EH (cell line): ENCODE measurements around the gene CD7.

ENCODE experiments used
- DNase-seq: peaks from one replicate; pipeline ENCODE4 v3.0.0-alpha.2; 2015; ENCODE audit warnings: low read depth

The CD7 gene

DNA sequence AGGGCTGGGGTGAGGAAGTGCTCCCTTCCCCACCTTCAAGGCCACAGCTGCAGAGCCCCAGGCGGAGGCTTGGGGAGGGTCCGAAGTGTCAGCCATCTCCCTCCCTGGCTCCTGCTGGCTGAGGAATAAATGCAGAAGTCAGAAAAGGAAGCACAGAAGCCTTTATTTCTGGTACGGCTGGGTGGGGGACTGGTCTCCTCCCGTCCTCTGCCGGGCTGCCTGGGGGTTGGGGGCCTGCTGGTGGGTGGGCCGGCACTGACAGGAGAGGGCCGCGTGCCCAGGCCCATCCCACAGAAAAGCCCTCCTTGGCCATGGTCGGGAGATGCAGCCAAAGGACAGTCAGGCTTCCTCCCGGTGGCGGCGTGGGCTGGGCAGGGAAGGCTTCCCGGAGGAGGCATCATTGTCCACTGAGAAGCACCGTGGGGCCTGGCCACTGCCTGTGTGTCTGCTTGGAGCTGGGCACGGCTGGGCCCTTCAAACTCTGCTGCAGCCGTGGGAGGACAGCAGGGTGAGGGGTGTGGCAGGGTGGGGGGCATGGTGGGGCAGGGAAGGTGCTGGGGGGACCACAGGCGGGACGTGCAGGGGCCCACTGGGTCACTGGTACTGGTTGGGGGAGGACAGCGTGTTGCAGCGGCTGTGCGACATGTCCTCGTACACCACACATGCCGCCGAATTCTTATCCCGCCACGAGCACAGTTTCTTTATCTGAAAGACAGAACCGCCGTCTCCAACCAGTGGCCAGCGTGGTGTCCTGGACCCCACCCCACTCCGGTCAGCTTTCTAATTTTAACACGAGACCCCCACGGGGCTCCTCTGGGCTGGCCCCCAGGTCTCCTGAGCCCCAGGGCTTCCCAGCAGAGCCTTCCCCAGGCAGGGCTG is 2.4 kb downstream of the CD7 start:
- no peak for DNase-seq

DNA sequence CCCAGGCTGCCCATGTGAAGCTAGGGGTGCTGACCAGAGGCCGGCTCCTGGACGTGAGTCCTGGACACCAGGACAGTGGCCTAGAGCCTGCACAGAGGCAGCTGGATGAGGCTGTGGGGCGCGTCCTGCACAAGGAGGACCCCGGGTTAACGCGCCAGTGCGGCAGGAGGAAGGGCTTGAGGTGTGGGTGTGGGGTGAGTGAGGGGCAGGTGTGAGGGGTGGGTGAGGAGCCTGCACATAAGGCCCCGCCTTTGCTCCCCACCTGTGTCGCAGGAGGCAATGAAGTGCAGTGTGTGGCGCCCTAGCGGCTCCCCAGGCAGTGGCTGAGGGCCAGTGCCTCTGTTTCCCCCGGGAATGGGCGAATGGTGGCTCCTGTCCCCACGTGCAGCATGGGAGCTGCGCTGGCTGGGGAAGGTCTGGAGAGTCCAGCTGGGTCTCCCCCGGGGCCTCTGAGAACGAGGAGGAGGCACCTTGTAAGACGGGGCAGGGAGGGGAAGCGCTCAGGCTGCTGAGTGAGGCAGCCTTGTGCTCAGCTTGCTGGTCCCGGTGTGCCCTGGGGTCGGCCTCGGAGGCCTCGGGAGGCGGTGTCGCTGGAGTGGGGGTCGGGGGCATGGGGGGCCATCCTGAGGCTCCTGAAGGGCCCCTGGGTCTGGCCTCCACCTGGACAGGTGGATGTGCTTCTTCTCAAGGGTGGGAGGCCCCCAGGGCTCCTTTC is 3.2 kb downstream of the CD7 start:
- no peak for DNase-seq

DNA sequence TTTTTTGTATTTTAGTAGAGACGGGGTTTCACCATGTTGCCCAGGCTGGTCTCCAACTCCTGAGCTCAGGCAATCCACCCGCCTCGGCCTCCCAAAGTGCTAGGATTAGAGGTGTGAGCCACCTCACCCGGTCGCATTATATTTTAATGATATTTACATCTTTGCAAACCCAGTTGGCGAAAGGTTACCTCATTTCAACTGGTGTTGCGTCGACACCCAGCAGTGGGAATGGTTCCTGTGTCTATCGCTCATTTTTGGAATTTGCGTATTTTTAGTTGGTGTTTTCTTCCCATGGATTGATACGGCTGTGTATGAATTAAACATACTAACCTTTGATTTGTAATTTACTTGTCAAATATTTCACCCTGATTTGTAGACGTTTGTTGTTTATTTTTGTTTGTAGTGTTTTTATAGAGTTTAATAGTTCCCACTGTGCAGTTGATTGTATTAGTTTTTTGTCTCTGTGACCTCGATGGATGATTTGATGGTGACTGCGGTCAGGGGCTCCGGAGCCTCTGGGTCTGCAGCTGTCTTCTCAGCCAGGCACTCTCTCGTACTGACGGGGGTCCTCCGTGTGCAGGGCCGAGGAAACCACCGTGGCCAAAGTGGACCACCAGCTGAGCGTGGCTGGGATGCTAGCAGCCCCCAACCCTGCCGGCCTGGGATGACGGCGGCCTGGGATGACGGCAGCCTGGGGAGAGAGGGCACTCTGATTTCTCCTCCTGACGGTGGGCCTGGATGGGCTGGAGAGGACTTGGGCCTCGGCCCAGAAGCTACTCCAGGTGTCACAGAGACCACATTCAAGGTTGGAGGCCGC is 4.0 kb downstream of the CD7 start:
- DNase-seq, result no peak

DNA sequence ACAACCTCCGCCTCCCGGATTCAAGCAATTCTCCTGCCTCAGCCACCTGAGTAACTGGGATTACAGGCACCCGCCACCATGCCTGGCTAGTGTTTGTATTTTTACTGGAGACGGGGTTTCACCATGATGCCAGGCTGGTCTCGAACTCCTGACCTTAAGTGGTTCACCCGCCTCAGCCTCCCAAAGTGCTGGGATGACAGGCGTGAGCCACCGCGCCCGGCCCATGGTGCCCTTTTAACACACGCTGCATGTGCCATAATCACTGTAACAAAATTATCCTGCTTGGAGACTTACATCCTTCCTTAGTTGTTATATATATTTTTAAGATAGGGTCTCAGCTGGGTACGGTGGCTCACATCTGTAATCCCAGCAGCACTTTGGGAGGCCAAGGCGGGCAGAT is 5.4 kb downstream of the CD7 start:
- no peak for DNase-seq

DNA sequence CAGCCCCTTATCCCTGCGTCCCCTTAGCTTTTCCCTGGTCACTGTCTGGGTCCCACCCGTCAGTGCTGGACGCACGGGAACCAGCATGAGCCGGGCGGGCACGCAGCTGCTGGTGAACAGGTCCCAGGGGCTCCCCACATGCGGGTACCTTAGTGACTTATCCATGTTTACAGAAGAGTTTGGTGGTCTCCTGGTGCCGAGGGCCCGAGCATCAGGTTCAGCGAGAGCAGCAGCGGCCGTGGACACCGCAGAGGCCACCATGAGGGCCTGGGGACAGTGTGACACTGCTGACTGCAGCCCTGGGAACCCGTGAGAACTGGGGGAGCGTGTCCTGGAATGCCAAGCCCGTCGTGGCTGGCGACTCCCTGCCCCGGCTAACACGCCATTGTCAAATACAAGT is 6.5 kb downstream of the CD7 start:
- no peak for DNase-seq

DNA sequence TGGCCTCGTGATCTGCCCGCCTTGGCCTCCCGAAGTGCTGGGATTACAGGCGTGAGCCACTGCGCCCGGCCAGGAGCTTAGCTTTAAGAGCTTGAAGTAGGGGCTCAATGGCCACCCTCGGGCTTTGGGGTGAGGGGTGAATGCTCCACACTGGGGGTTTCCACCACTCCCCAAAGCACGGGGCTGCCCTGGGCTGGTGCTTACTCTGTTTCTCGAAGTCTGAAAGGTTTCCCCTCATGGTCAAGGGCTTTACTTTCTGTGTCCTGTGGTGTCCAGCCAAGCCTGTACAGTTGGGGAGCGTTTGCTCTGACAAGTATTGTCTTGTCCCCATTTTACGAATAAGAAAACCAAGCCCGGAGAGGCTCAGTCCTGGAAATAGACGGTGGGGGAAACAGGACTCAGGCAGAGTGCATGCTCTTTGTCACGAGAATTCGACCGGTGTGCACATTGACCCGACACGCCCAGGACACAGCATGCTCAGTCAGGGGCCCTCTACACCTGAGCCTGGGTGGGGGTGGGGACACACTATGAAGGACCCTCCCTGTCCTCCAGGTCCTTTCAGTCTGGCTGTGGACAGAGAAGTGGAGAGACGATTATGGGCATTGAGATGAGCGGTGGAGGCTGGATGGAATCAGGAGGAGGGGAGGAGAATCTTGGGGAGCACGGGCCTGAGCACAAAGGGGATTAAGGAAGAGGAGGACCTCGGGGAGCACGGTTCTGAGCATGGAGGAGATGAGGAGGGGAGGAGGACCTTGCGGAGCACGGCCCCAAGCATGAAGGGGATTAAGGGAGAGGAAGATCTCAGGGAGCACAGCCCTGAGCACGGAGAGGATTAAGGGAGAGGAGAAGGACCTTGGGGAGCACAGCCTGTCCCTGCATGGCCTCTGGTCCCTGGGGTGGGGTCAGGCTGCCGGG is 7.5 kb downstream of the CD7 start:
- no peak for DNase-seq

DNA sequence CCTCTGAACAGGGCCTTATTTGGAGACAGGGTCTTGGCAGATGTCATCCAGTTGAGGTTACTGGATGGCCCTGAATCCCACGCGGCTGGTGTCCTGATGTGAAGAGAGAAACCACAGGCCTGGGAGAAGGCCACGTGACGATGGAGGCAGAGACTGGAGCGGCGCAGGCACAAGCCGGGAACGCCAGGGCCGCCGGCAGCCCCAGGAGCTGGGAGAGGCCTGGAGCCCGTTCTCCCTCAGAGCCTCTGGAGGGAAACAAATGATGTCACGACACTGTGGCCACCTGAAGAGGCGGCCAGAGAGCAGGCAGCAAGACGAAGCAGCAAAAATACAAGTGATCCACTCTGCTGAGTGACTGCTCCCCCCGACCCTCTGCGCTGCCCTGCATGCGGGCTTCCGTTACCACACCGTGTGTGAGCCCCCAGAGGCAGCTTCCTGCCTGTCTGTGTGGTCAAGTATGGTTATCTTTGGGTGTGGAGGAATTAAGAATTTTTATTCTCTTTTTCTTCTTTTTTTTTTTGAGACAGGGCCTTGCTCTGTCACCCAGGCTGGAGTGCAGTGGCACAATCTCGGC is 11.6 kb downstream of the CD7 start:
- DNase-seq, result no peak

DNA sequence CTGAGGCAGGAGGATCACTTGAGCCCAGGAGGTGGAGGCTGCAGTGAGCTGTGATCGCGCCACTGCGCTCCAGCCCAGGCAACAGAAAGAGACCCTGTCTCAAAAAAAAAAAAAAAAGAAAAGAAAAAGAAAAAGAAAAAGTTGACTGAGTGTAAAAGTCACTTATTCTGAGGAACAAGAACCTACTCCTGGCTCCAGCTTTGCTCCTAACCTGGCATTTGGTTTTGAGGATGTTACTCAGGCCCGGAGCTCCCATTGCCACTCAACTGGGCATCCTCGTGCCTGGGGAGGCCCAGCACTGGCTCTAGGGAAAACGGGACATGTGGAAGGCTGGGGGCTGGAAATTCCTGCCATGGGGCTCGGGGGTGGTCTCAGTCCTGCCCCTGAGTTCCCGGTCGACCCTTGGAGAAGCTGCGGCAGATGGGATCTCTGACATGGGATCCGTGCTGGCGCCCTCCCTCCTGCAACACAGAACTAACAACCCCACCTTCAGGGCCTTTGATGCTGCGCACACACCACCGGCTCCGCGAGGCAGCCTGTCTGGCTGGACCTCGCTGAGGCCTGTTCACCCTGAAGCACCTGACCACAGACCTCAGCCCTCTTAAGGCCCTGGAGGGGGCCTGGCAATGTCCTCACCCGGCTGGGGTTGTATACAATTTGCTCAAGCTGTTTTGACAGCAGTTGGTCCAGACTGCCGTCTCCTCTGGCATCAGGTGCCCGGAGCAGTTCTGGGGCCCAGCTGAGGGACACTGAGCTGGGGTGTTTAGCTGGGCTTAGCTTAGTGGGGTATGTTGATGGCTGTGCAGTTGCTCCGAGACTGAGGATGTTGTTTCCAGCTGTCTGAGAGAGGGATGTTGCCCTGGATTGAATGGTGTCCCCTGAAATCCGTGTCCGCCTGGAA is 12.3 kb downstream of the CD7 start:
- no peak for DNase-seq

DNA sequence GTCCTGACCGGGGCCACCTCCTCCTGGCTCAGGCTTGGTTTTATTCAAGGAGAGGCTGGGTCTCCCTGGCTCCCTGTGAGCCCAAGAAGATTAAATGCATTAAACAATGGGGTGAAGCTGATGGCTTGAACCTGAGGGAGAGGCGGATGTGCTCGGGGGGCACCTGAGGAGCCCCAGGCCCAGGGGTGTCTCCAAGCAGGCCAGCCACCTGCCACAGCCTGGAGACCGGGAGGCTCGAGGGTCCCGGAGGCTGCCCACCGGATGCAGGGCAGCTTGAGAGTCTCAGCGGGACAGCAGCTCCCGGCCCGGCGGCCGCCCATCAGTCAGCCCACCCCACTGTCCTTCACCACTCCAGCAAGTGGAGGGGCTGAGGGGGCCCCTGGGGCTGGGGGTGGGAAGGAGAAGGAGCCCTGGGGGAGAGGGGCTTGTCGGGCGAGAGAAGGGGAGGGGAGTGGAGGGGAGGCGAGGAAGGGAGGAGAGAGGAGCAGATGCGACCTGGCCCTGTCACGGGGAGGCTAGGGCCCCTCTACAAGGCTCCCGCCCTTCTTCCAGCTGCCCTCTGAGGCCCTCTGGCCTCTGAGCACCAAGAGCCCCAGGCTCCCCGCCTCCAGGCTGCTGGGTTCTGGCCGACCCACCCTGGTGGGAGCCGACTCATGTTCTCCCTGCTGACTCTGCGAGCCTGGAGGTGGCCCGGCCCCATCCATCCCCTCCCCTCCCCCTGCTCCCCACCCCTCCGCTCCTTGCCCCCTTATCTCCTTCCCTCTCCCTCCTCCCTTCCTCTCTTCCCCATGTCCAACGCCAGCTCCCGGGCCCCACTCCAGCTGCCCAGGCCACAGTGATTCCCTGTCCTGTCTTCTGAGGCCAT is 13.2 kb downstream of the CD7 start:
- DNase-seq, result no peak

DNA sequence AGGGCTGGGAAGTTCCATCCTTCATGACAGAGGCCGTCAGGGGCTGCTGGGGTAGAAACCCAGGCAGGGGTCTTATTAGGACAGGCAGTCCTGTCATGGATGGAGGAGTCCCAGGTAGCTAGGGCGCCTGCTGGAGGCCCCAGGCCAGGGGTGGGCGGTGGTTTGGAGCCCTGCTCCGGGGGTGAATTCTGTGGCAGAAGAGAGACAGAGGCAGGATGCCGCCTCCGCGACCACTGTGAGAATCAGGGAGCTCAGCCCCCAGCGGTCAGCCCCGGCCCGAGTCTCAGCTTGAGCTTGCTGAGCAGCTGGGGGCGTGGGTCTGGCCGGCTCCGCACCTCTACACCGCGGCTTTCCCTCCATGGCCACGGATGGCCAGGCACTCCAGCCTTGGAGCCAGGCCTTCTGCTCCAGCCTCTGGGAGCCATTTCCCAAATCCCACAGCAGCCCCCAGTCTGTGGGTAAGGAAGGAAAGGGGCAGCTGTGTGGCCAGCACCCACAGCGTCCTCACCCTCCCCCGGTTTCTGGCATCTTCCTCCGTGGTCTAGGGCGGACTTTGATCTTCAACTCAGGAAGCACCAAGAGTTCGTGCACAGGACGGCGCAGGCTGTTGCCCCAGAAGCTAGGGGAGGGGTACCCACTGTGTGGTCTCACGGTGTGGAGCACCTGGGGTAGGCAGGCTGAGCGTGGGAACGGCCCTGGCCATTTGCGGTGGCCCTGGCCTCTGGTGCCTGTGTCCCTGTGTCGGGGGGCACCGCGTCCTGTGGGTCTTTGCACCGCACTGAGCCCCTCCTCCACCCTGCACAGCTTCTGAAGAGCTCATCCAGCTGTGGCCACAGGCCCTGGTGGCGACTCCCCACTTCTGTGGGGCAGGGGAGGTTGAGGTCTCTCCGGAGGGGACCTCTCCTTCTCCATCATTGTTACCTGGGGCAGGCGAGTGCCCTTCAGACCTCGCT is 14.1 kb downstream of the CD7 start:
- DNase-seq, result no peak

DNA sequence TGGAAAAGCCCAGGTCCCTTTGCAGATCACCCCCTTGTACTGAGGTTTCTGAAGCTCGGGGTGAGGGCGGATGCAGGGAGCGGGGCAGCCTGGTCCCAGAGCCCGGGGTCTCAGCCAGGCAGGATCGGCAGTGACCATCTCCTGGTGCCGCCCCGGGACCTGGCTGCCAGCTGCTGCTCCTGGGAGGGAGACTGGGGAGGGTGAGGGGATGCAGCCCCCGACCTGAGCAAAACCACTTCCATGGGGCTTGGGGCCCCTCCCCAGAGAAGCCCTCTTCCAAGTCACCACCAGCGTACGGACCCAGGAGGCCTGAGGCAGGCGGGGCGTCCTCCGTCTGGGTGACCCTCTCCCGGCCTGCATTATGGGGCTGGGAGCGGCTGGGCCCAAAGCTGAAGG is 14.8 kb downstream of the CD7 start:
- no peak for DNase-seq

DNA sequence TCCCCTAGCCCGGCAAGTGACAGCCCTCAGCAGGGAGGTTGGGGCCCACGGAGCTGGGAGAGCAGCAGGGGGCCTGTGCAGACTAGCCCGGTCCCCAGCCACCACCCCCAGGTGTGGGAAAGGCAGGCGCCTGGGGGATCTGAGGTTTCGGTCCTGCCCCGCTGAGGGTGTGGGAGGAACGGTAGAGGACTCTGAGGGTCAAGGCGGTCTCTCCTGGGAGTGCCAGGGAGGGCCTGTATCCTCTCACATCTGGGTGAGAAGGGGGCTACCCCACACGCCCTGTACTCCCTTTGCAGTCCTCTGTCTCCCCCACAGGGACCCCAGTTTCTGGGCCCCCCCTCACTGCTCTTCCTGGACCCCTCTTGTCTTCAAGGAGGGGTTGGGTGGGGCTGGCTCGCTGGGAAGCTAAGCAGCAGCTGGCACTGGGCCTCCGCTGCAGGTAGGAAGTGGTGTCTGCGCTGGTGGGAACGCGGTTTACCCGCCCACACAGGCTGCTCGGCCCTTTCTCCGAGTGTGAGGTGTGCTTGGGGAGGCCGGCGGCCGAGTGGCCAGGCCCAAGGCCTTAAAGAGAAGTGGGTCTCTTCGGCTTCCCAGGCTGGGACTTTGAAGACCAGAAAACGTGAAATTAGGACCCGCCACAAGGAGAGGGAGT is 15.4 kb downstream of the CD7 start:
- DNase-seq, result no peak

DNA sequence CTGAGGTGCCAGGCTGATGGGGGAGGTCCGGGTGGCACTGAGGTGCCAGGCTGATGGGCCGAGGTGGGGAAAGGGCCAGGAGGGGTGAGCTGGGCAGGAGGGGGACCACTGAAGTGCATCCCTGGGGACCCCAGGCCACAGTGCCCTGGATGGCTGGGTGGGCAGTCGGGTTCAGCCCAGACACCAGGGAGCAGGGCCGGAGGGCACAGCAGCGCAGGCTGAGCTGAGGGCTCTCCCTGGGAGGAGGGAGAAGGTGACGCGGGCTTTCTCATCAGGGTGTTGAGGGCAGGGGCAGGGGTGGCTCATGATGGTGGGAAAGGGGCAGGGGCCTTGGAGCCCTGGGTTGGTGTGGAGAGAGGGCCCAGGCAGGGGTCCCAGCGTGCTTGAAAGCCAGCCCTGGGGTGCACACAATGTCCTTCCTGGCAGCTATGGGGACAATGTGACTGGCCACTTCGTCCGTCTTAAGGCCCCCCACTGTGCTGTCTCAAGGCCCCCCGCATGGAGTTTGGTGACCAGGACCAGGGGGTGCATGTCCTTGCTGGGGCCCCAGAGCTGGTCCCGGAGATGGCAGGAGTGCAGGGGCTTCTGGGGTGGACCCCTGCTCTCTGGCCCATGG is 16.0 kb downstream of the CD7 start:
- DNase-seq, result no peak

DNA sequence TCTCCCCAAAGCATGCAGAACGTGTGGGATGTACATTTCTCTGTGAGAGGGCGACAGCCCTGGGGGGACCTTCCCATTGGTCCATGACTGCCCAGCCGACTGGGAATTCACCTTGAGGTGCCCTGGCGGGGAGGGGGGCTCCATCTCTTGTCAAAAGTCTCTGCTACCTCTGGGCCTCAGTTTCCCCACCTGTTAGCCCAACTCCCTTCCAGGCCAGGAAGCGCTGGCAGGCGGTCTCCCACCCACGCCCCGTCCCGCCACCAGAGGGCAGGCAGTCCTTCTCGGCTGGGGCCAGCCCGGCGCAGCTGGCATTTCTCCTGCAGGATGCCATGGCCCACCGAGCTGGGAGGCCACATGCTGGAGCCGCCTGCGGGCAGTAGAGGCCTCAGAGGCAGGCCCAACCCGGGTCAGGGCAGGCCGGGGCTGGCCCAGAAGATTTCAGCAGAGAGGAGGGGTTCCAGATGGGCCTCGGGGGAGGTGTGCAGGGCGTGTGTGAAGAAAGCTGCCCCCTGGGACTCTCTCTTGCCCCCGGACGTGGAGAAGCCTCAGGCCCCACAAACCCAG is 16.6 kb downstream of the CD7 start:
- peak; percentile 68 for DNase-seq

DNA sequence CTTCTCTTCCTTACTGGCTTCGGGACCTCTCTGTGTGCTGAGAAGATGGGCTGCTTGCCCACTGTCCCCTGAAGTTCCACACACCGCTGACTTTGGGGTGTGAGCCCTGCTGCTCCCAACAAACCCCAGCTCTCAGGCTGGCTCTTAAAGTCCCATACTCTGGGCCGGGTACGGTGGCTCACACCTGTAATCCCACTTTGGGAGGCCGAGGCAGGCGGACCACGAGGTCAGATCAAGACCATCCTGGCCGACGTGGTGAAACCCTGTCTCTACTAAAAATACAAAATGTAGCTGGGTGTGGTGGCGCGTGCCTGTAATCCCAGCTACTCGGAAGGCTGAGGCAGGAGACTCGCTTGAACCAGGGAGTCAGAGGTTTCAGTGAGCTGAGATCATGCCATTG is 17.2 kb downstream of the CD7 start:
- no peak for DNase-seq

DNA sequence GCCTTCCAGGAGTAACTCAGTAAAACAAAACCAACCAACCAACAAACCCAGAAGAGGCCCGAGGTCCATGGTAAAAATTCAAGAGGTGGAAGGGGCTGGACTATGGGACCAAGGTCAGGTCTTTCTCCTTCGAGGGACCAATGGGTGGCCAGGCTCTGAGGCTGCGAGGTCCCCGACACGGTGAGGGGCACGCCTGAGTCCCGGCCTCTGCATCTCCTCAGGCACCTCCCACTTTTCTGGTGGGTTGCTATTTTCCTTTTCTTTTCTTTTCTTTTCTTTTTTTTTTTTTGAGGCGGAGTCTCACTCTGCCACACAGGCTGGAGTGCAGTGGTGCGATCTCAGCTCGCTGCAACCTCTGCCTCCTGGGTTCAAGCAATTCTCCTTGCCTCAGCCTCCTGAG is 18.0 kb downstream of the CD7 start:
- DNase-seq, result no peak
